Measurements from ENCODE around the gene HLA-DRB5.
"Not testable (repeated sequence)": the region's sequence is repeated elsewhere in the genome, so short reads cannot be mapped to it uniquely, and the experiment has no call there.

HLA-DRB5 gene

GRCh38 chr6:32501016-32501415 lies 29.1 kb downstream of the HLA-DRB5 start:
- no peak overlapping the region for H3K4me3 ChIP-seq
- TF ChIP-seq, protein P1, sequence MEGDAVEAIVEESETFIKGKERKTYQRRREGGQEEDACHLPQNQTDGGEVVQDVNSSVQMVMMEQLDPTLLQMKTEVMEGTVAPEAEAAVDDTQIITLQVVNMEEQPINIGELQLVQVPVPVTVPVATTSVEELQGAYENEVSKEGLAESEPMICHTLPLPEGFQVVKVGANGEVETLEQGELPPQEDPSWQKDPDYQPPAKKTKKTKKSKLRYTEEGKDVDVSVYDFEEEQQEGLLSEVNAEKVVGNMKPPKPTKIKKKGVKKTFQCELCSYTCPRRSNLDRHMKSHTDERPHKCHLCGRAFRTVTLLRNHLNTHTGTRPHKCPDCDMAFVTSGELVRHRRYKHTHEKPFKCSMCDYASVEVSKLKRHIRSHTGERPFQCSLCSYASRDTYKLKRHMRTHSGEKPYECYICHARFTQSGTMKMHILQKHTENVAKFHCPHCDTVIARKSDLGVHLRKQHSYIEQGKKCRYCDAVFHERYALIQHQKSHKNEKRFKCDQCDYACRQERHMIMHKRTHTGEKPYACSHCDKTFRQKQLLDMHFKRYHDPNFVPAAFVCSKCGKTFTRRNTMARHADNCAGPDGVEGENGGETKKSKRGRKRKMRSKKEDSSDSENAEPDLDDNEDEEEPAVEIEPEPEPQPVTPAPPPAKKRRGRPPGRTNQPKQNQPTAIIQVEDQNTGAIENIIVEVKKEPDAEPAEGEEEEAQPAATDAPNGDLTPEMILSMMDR (IDR thresholded peaks at IDR 0.05): no peak
- H3K27ac ChIP-seq: no peak overlapping the region
- DNase-seq (ENCODE audit: low spot score): no peak

- TF ChIP-seq, protein P1 (IDR thresholded peaks at IDR 0.05): no peak
- no peak overlapping the region for H3K27ac ChIP-seq
- H3K4me3 ChIP-seq: no peak overlapping the region
- no peak for DNase-seq (ENCODE audit: low spot score)
These were observed 37.7 kb downstream of the HLA-DRB5 start for GRCh38 chr6:32492351-32492750.

DNA sequence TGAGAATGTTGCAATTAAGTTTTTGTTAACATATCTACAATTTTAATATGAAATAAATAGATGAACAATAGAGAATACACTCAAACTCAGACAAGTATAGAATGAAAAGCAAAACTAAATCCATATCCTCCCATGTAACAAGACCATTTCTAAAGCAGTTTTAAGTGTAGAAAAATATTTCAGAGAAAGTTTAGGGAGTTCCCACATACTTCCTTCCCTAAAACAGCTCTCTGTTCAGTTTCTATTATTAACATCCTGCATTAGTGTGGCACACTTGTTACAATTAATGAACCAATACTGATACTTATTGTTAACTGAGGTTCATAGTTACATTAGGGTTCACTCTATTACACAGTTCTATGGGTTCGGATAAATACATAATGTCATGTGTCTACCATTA lies 38.4 kb downstream of the HLA-DRB5 start:
- DNase-seq (ENCODE audit: low spot score): no peak
- Histone ChIP-seq H3K27ac (no peak overlapping the region), H3K4me3 (no peak overlapping the region)
- TF ChIP-seq, protein P1 (IDR thresholded peaks at IDR 0.05): no peak

GRCh38 chr6:32488083-32488482 lies 42.0 kb downstream of the HLA-DRB5 start:
- DNase-seq (ENCODE audit: low spot score): no peak
- TF ChIP-seq, protein P1 (IDR thresholded peaks at IDR 0.05): no peak
- H3K27ac ChIP-seq: no peak overlapping the region
- no peak overlapping the region for H3K4me3 ChIP-seq

- TF ChIP-seq, protein P1 (IDR thresholded peaks at IDR 0.05): no peak
- Histone ChIP-seq H3K27ac (no peak overlapping the region), H3K4me3 (no peak overlapping the region)
- no peak for DNase-seq (ENCODE audit: low spot score)
These were observed 45.5 kb downstream of the HLA-DRB5 start for GRCh38 chr6:32484614-32484998.

DNA sequence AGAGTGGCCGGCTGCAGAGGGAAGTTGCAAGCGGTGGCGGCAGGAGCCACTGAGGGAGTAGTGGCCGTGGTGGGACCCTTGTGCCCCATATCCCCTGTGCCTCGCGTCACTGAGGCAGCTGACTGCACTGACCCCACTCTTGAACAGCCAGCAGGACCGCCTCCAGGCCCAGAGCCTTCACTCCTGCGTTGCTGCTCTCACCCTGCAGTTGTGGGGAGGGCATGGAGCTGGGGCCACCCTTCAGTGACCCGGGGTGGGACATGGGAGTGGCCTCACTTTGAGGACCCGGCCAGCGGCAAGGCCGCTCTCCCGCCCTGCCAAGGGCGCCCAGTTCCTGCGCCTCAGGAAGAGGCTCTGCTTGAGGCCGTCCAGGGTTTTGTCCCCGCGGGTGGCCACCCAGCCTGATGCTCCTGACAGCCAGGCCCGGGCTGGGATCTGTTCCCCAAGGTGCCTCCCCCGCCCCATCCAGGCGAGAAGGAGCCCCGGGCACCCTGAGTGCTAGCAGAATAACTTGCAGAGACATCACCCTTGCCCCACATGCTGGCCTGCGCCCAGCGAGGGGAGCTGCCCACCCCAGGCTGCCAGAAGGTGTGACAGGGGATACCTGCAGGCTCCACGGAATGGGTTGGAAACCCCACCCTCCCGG lies 46.0 kb downstream of the HLA-DRB5 start:
- Histone ChIP-seq H3K4me3 (no peak overlapping the region), H3K27ac (no peak overlapping the region)
- DNase-seq (ENCODE audit: low spot score): no peak
- TF ChIP-seq, protein P1 (IDR thresholded peaks at IDR 0.05): no peak

- Histone ChIP-seq H3K4me3 (no peak overlapping the region), H3K27ac (no peak overlapping the region)
- TF ChIP-seq, protein P1 (IDR thresholded peaks at IDR 0.05): no peak
- DNase-seq (ENCODE audit: low spot score): no peak
These were observed 54.5 kb downstream of the HLA-DRB5 start for GRCh38 chr6:32475392-32476206.

GRCh38 chr6:32473376-32474348 lies 56.4 kb downstream of the HLA-DRB5 start:
- H3K4me3 ChIP-seq; DNase-seq (ENCODE audit: low spot score): not testable (repeated sequence)
- peak overlapping the region in 1 of 2 donors; percentile 64 for H3K27ac ChIP-seq

Data from coronary artery (tissue), 2 donors.